DOHH2 (cell line): ENCODE measurements around the gene FABP6.

Experiments used
- H3F3A ChIP-seq: fragments of 200-600 bp; sonication (generic), shearing (Covaris generic); 2 replicates; pipeline ENCODE4 v1.6.0; 2016; ENCODE audit warnings: antibody characterized with exemption, mild to moderate bottlenecking; ENCODE audit not compliant: control insufficient read depth, insufficient read depth
- H3K27ac ChIP-seq: fragments of 200-600 bp; sonication (generic); 2 replicates; pipeline ENCODE4 v1.5.1; 2014; ENCODE audit warnings: low read depth, mild to moderate bottlenecking, low read length, moderate library complexity
- H3K27me3 ChIP-seq: fragments of 200-600 bp; sonication (generic); 2 replicates; pipeline ENCODE4 v1.6.1; 2014; ENCODE audit warnings: mild to moderate bottlenecking, low read length, mixed read lengths; ENCODE audit not compliant: control insufficient read depth
- H3K36me3 ChIP-seq: fragments of 200-600 bp; sonication (generic); 2 replicates; pipeline ENCODE4 v1.6.1; 2014; ENCODE audit warnings: mild to moderate bottlenecking, low read length, moderate library complexity, mixed read lengths; ENCODE audit not compliant: control insufficient read depth
- H3K4me1 ChIP-seq: fragments of 200-600 bp; sonication (generic); 2 replicates; pipeline ENCODE4 v1.6.1; 2014; ENCODE audit warnings: mild to moderate bottlenecking, low read length, mixed read lengths; ENCODE audit not compliant: control insufficient read depth
- H3K4me2 ChIP-seq: fragments of 200-600 bp; sonication (generic); 2 replicates; pipeline ENCODE4 v1.6.0; 2014; ENCODE audit warnings: mild to moderate bottlenecking, low read length, moderate library complexity
- H3K4me3 ChIP-seq: fragments of 200-600 bp; sonication (generic); 2 replicates; pipeline ENCODE4 v1.5.1; 2014; ENCODE audit warnings: mild to moderate bottlenecking, low read length, mixed read lengths
- H3K79me2 ChIP-seq: fragments of 200-600 bp; sonication (generic); 2 replicates; pipeline ENCODE4 v1.6.1; 2014; ENCODE audit warnings: mild to moderate bottlenecking, low read length, mixed read lengths; ENCODE audit not compliant: control insufficient read depth
- H3K9me2 ChIP-seq: fragments of 200-600 bp; sonication (generic); replicated peaks from 2 replicates; pipeline ENCODE4 v1.6.1; 2014; ENCODE audit warnings: mild to moderate bottlenecking, low read length, mixed read lengths; ENCODE audit not compliant: control insufficient read depth
- H3K9me3 ChIP-seq: fragments of 200-600 bp; sonication (generic); 2 replicates; pipeline ENCODE4 v1.6.1; 2014; ENCODE audit warnings: antibody characterized with exemption, low read length, mixed read lengths; ENCODE audit not compliant: control insufficient read depth, insufficient read depth
- H4K20me1 ChIP-seq: fragments of 200-600 bp; sonication (generic); 2 replicates; pipeline ENCODE4 v1.6.0; 2014; ENCODE audit warnings: low read depth, mild to moderate bottlenecking, antibody characterized with exemption, low read length, moderate library complexity; ENCODE audit not compliant: control insufficient read depth, insufficient read depth
- EZH2phosphoT487 ChIP-seq: fragments of 200-600 bp; sonication (generic); IDR thresholded peaks from 2 replicates; pipeline ENCODE4 v1.6.1; 2017; ENCODE audit warnings: borderline replicate concordance, mild to moderate bottlenecking, antibody characterized with exemption, low read length, moderate library complexity, mixed read lengths
- TF ChIP-seq, protein P1 (sequence below): fragments of 200-600 bp; sonication (generic); IDR thresholded peaks from one replicate; pipeline ENCODE4 v1.5.1; 2014; ENCODE audit warnings: antibody characterized with exemption, mild to moderate bottlenecking, low read depth, low read length; ENCODE audit not compliant: poor library complexity, severe bottlenecking

The FABP6 gene

DNA sequence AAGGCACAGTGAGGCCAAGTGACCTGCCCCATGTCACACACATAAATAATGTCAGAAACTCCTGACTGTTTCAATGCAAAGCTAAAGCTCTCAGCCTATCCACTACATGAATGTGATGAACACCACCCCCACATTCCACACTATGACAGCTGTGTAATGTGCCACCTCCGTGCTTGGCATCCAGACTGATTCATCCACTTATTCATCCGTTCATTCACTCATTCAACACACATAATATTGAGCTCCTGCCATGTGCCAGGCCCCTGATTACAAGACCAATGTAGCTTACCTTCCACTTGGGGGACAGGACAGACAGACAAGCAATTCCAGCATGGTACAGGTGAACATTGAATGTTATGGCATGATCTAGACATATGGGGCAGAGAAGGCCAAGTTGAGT is 46.2 kb upstream of the FABP6 start:
- H3K9me3 ChIP-seq = no peaks in the 10 kb centered on the region
- H3K36me3 ChIP-seq = no peaks in the 10 kb centered on the region
- H3F3A ChIP-seq = no peaks in the 10 kb centered on the region
- peaks cover 5% of the 10 kb centered on the region for H3K27me3 ChIP-seq
- no peak overlapping the region for H3K4me3 ChIP-seq
- H3K27ac ChIP-seq = no peak overlapping the region
- H3K4me2 ChIP-seq = no peak overlapping the region
- no peaks in the 10 kb centered on the region for H3K79me2 ChIP-seq
- H3K4me1 ChIP-seq = peaks cover 12% of the 10 kb centered on the region
- no peaks in the 10 kb centered on the region for H3K9me2 ChIP-seq
- no peaks in the 10 kb centered on the region for H4K20me1 ChIP-seq
- no peak for TF ChIP-seq EZH2phosphoT487
- TF ChIP-seq, protein P1, sequence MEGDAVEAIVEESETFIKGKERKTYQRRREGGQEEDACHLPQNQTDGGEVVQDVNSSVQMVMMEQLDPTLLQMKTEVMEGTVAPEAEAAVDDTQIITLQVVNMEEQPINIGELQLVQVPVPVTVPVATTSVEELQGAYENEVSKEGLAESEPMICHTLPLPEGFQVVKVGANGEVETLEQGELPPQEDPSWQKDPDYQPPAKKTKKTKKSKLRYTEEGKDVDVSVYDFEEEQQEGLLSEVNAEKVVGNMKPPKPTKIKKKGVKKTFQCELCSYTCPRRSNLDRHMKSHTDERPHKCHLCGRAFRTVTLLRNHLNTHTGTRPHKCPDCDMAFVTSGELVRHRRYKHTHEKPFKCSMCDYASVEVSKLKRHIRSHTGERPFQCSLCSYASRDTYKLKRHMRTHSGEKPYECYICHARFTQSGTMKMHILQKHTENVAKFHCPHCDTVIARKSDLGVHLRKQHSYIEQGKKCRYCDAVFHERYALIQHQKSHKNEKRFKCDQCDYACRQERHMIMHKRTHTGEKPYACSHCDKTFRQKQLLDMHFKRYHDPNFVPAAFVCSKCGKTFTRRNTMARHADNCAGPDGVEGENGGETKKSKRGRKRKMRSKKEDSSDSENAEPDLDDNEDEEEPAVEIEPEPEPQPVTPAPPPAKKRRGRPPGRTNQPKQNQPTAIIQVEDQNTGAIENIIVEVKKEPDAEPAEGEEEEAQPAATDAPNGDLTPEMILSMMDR = no peak

DNA sequence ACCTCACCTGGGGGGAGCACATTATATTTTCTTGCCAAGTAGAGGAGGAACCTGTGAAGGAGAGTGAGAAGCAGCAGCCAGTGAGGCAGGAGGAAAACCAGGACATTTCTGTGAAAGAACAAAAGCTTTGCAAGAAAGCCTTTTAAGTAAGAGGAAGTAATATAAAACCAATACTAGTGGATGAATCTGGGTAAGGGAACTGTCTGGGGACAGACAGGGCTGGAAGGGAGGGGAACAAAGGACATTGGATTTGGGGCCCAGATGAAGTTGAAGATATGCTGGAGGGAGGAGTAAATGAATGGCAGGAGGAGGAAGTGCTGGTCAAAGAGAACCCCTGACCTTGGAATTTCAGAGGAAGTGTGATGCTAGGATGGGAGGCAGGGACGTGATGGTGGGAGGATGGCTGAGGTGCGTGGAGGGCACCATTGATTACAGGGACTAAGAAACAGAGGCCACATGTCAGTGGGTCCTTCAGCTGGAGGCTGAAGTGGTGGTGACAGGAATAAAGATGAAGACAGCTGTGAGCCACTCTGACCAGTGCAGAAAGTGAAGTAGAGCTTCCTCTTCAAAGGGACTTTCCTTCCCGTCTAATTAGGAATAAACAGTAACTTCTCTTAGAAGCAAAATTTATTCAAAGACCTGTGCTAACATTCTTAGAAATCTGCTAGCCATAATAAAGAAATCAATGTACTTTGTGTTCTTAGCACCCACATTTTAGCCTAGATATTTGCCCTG is 43.5 kb upstream of the FABP6 start:
- peak overlapping the region; percentile 44 for H3K4me2 ChIP-seq
- H3F3A ChIP-seq = no peaks in the 10 kb centered on the region
- H3K27ac ChIP-seq = no peak overlapping the region
- TF ChIP-seq, protein P1 = no peak
- no peak for TF ChIP-seq EZH2phosphoT487
- H3K9me3 ChIP-seq = no peaks in the 10 kb centered on the region
- H3K9me2 ChIP-seq = no peaks in the 10 kb centered on the region
- H4K20me1 ChIP-seq = no peaks in the 10 kb centered on the region
- no peak overlapping the region for H3K4me3 ChIP-seq
- H3K4me1 ChIP-seq = peaks cover 12% of the 10 kb centered on the region
- peaks cover 5% of the 10 kb centered on the region for H3K27me3 ChIP-seq
- no peaks in the 10 kb centered on the region for H3K79me2 ChIP-seq
- no peaks in the 10 kb centered on the region for H3K36me3 ChIP-seq

DNA sequence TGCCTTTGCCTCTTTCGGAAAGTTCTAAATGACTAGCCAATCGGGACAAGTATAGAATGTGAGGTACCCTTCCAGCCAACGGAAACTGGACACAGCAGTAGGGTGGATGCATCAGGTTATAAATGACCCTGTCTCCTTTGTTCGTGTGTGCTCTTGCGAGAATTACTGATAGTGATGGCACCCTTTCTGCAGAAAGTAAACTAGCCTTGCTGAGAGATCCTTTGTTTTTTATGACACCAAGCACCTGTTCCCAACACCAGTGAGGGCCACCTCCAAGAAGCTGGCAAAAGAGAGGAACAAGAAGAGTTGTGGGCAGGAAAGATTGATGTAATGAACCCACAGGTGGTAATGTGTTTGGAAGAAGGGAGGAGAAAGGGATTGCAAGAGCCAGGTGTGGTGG is 42.8 kb upstream of the FABP6 start:
- no peak for TF ChIP-seq EZH2phosphoT487
- TF ChIP-seq, protein P1 = no peak
- no peaks in the 10 kb centered on the region for H3K36me3 ChIP-seq
- H4K20me1 ChIP-seq = no peaks in the 10 kb centered on the region
- no peaks in the 10 kb centered on the region for H3F3A ChIP-seq
- H3K4me2 ChIP-seq = no peak overlapping the region
- peaks cover 5% of the 10 kb centered on the region for H3K27me3 ChIP-seq
- H3K79me2 ChIP-seq = no peaks in the 10 kb centered on the region
- peaks cover 12% of the 10 kb centered on the region for H3K4me1 ChIP-seq
- no peaks in the 10 kb centered on the region for H3K9me3 ChIP-seq
- H3K27ac ChIP-seq = no peak overlapping the region
- no peaks in the 10 kb centered on the region for H3K9me2 ChIP-seq
- H3K4me3 ChIP-seq = no peak overlapping the region
